HG03565 (cell line): ENCODE measurements around the gene CIRBP.

Experiments
- ATAC-seq: cut with Tn5 transposase; IDR thresholded peaks from one replicate; pipeline ENCODE4 v1.9.1; 2021; ENCODE audit warnings: mild to moderate bottlenecking, moderate library complexity; ENCODE audit not compliant: unreplicated experiment

Gene CIRBP

GRCh38 chr19:1266916-1267476 is 2.1 kb upstream of the CIRBP start:
- ATAC-seq: peak; percentile 10

GRCh38 chr19:1267477-1268225 is 1.5 kb upstream of the CIRBP start:
- no peak for ATAC-seq

- ATAC-seq: no peak
Observed at GRCh38 chr19:1268226-1269064, 687 bp upstream of the CIRBP start.

GRCh38 chr19:1269478-1270212 is 513 bp downstream of the CIRBP start:
- ATAC-seq: peak; percentile 14

- ATAC-seq: no peak
Observed at GRCh38 chr19:1270213-1270853, 1.2 kb downstream of the CIRBP start.

- no peak for ATAC-seq
Observed at GRCh38 chr19:1270854-1271527, 1.9 kb downstream of the CIRBP start.

GRCh38 chr19:1271528-1272422 is 2.6 kb downstream of the CIRBP start:
- ATAC-seq: no peak

- ATAC-seq: no peak
Observed at GRCh38 chr19:1272423-1273262, 3.5 kb downstream of the CIRBP start.

GRCh38 chr19:1273263-1274041 is 4.3 kb downstream of the CIRBP start:
- ATAC-seq: no peak

GRCh38 chr19:1274081-1274851 is 5.1 kb downstream of the CIRBP start:
- ATAC-seq: no peak

- no peak for ATAC-seq
Observed at GRCh38 chr19:1274852-1275259, 5.7 kb downstream of the CIRBP start.

GRCh38 chr19:1275260-1275975 is 6.3 kb downstream of the CIRBP start, which contains the start of gene FAM174C:
TSS of gene FAM174C (plus strand) at chr19:1275530. CDS start at chr19:1275550, 20 bp downstream.
- peak; percentile 67 for ATAC-seq

GRCh38 chr19:1275976-1276627 is 7.0 kb downstream of the CIRBP start:
- ATAC-seq: no peak

GRCh38 chr19:1276628-1277022 is 7.5 kb downstream of the CIRBP start:
- ATAC-seq: no peak

GRCh38 chr19:1277061-1277460 is 7.9 kb downstream of the CIRBP start:
- no peak for ATAC-seq
